Nephron (organoid): ENCODE results near the gene MNAT1.
"Not testable (repeated sequence)": the region's sequence is repeated elsewhere in the genome, so short reads cannot be mapped to it uniquely, and the experiment has no call there.

Experiments used
- H3K27ac Mint-ChIP-seq, 3 experiments: 2 replicates each; pipeline ENCODE4 v1.8.0; 2020; ENCODE audit warnings: mixed read lengths in 3 of 3, mild to moderate bottlenecking in 2 of 3, moderate library complexity in 1 of 3
- H3K27me3 Mint-ChIP-seq: 2 replicates; pipeline ENCODE4 v1.8.0; 2021; ENCODE audit warnings: low read depth, mild to moderate bottlenecking, moderate library complexity, mixed read lengths
- H3K36me3 Mint-ChIP-seq: 2 replicates; pipeline ENCODE4 v1.8.0; 2020; ENCODE audit warnings: low read depth, mixed read lengths
- H3K4me1 Mint-ChIP-seq: 2 replicates; pipeline ENCODE4 v1.8.0; 2020; ENCODE audit warnings: mixed read lengths
- H3K4me3 Mint-ChIP-seq, 3 experiments: 2 replicates each; pipeline ENCODE4 v1.8.0; 2020; ENCODE audit warnings: mild to moderate bottlenecking in 3 of 3, mixed read lengths in 3 of 3, moderate library complexity in 2 of 3
- H3K9me3 Mint-ChIP-seq: 2 replicates; pipeline ENCODE4 v1.8.0; 2020; ENCODE audit warnings: mixed read lengths
- CTCF ChIP-seq, 3 experiments: fragments of 200-600 bp; sonication (generic); IDR thresholded peaks; one replicate each; pipeline ENCODE4 v1.5.0; 2021; ENCODE audit warnings: antibody characterized with exemption in 3 of 3; ENCODE audit not compliant: unreplicated experiment in 3 of 3

The MNAT1 gene

GRCh38 chr14:60777856-60778578 is 43.5 kb downstream of the MNAT1 start:
- Mint-ChIP-seq H3K4me3 (no peak overlapping the region), H3K36me3 (no peaks in the 10 kb centered on the region), H3K4me1 (no peaks in the 10 kb centered on the region), H3K27me3 (no peaks in the 10 kb centered on the region), H3K9me3 (no peaks in the 10 kb centered on the region), H3K27ac (no peak overlapping the region)
- no peak for TF ChIP-seq CTCF (IDR thresholded peaks at IDR 0.05; ENCODE audit: unreplicated experiment in 3 of 3)

GRCh38 chr14:60779745-60780514 is 45.4 kb downstream of the MNAT1 start:
- H3K4me3 Mint-ChIP-seq, H3K36me3 Mint-ChIP-seq, H3K27me3 Mint-ChIP-seq, H3K9me3 Mint-ChIP-seq, H3K27ac Mint-ChIP-seq, H3K4me1 Mint-ChIP-seq: not testable (repeated sequence)

GRCh38 chr14:60780558-60780957 is 46.0 kb downstream of the MNAT1 start:
- H3K9me3 Mint-ChIP-seq, H3K4me1 Mint-ChIP-seq, H3K27ac Mint-ChIP-seq, H3K4me3 Mint-ChIP-seq, H3K36me3 Mint-ChIP-seq, H3K27me3 Mint-ChIP-seq: not testable (repeated sequence)

- H3K36me3 Mint-ChIP-seq, result peaks cover 14% of the 10 kb centered on the region
- no peaks in the 10 kb centered on the region for H3K9me3 Mint-ChIP-seq
- no peak for TF ChIP-seq CTCF (IDR thresholded peaks at IDR 0.05; ENCODE audit: unreplicated experiment in 3 of 3)
- no peak overlapping the region for H3K4me3 Mint-ChIP-seq
- H3K27ac Mint-ChIP-seq, result no peak overlapping the region
- H3K27me3 Mint-ChIP-seq, result no peaks in the 10 kb centered on the region
- H3K4me1 Mint-ChIP-seq, result no peaks in the 10 kb centered on the region
Measured at GRCh38 chr14:60786905-60787304, 52.3 kb downstream of the MNAT1 start.

- Mint-ChIP-seq H3K9me3 (no peaks in the 10 kb centered on the region), H3K4me1 (no peaks in the 10 kb centered on the region), H3K36me3 (peaks cover 15% of the 10 kb centered on the region), H3K27ac (no peak overlapping the region), H3K4me3 (no peak overlapping the region), H3K27me3 (no peaks in the 10 kb centered on the region)
- TF ChIP-seq CTCF (IDR thresholded peaks at IDR 0.05; ENCODE audit: unreplicated experiment in 3 of 3), result no peak
Measured at GRCh38 chr14:60789656-60790055, 55.1 kb downstream of the MNAT1 start.

GRCh38 chr14:60790850-60791249 is 56.3 kb downstream of the MNAT1 start:
- Mint-ChIP-seq H3K9me3 (no peaks in the 10 kb centered on the region), H3K36me3 (peaks cover 22% of the 10 kb centered on the region), H3K27ac (no peak overlapping the region), H3K27me3 (no peaks in the 10 kb centered on the region), H3K4me3 (no peak overlapping the region), H3K4me1 (no peaks in the 10 kb centered on the region)
- TF ChIP-seq CTCF (IDR thresholded peaks at IDR 0.05; ENCODE audit: unreplicated experiment in 3 of 3), result no peak

DNA sequence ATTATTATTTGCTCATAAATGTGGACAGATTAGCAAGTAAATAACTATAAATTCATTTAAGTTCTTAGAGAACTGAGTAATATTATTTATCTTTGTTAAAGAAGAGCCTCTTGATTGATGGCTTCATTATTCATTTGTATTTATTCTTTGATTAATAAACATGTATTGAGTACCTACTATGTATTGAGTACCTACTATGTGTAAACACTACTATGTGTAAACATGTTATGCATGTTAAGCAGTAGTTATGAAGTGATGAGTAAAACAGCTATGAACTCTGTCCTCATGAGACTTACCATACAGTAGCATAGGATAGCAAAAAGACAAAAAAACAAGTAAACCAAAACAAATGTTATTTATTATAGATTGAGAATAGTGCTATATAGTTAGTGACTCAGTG is 61.9 kb downstream of the MNAT1 start:
- no peak for TF ChIP-seq CTCF (IDR thresholded peaks at IDR 0.05; ENCODE audit: unreplicated experiment in 3 of 3)
- Mint-ChIP-seq H3K4me1 (no peaks in the 10 kb centered on the region), H3K36me3 (peaks cover 42% of the 10 kb centered on the region), H3K4me3 (no peak overlapping the region), H3K9me3 (no peaks in the 10 kb centered on the region), H3K27me3 (no peaks in the 10 kb centered on the region), H3K27ac (no peak overlapping the region)
